GM21825 (cell line): ENCODE data around the gene ETV4.

Source experiments
- ATAC-seq: cut with Tn5 transposase; IDR thresholded peaks from one replicate; pipeline ENCODE4 v1.9.1; 2021; ENCODE audit warnings: mild to moderate bottlenecking, moderate library complexity; ENCODE audit not compliant: unreplicated experiment

Gene ETV4

GRCh38 chr17:43573579-43574321 is 27.6 kb upstream of the ETV4 start:
- no peak for ATAC-seq

- ATAC-seq: no peak
These were observed 26.3 kb upstream of the ETV4 start for GRCh38 chr17:43572368-43572980.

- ATAC-seq: no peak
These were observed 24.4 kb upstream of the ETV4 start for GRCh38 chr17:43570518-43570928.

- ATAC-seq: no peak
These were observed 22.5 kb upstream of the ETV4 start for GRCh38 chr17:43568506-43569082.

GRCh38 chr17:43563600-43564594 is 17.8 kb upstream of the ETV4 start:
- no peak for ATAC-seq

GRCh38 chr17:43562679-43563599 is 16.8 kb upstream of the ETV4 start:
- ATAC-seq: no peak

- no peak for ATAC-seq
These were observed 14.6 kb upstream of the ETV4 start for GRCh38 chr17:43560461-43561427.

- no peak for ATAC-seq
These were observed 13.1 kb upstream of the ETV4 start for GRCh38 chr17:43559161-43559816.

- no peak for ATAC-seq
These were observed 12.6 kb upstream of the ETV4 start for GRCh38 chr17:43558805-43559160.

- ATAC-seq: no peak
These were observed 10.2 kb upstream of the ETV4 start for GRCh38 chr17:43556292-43556691.

GRCh38 chr17:43554857-43555256 is 8.7 kb upstream of the ETV4 start:
- no peak for ATAC-seq

- no peak for ATAC-seq
These were observed 7.4 kb upstream of the ETV4 start for GRCh38 chr17:43553573-43553972.

GRCh38 chr17:43552229-43552837 is 6.2 kb upstream of the ETV4 start:
- ATAC-seq: no peak

GRCh38 chr17:43550754-43551153 is 4.6 kb upstream of the ETV4 start:
- no peak for ATAC-seq

GRCh38 chr17:43549496-43549895 is 3.4 kb upstream of the ETV4 start:
- ATAC-seq: no peak

GRCh38 chr17:43548689-43549379 is 2.7 kb upstream of the ETV4 start:
- no peak for ATAC-seq

- ATAC-seq: no peak
These were observed 1.6 kb upstream of the ETV4 start for GRCh38 chr17:43547659-43548256.
